Immature natural killer cell (primary cell): ENCODE results near the gene ABCC3. TPM values are rescaled to one million over a fixed set of nuclear protein-coding genes. Genes with fewer than 3 reads are reported as not detected.

Experiments
- DNase-seq, 3 donors: peaks; one replicate each; pipeline ENCODE4 v3.0.0; 2022; ENCODE audit warnings: mixed read lengths in 1 of 3
- H3K27ac Mint-ChIP-seq, 6 donors: one replicate each; pipeline ENCODE4 v1.8.0; 2020; ENCODE audit warnings: mixed read lengths in 6 of 6, mild to moderate bottlenecking in 5 of 6, inconsistent platforms in 4 of 6, moderate library complexity in 3 of 6
- H3K27me3 Mint-ChIP-seq, 3 donors: one replicate each; pipeline ENCODE4 v1.8.0; 2020 to 2021; ENCODE audit warnings: low read depth in 3 of 3, mild to moderate bottlenecking in 3 of 3, mixed read lengths in 3 of 3, moderate library complexity in 3 of 3, inconsistent platforms in 1 of 3
- H3K36me3 Mint-ChIP-seq, 3 donors: one replicate each; pipeline ENCODE4 v1.8.0; 2020; ENCODE audit warnings: mixed read lengths in 3 of 3, inconsistent platforms in 2 of 3, mild to moderate bottlenecking in 2 of 3
- H3K4me1 Mint-ChIP-seq, 2 donors: one replicate each; pipeline ENCODE4 v1.8.0; 2020; ENCODE audit warnings: inconsistent platforms in 2 of 2, mild to moderate bottlenecking in 2 of 2, mixed read lengths in 2 of 2, moderate library complexity in 1 of 2
- H3K4me3 Mint-ChIP-seq, 5 donors: one replicate each; pipeline ENCODE4 v1.8.0; 2020; ENCODE audit warnings: mild to moderate bottlenecking in 5 of 5, mixed read lengths in 5 of 5, inconsistent platforms in 3 of 5, moderate library complexity in 3 of 5
- H3K9me3 Mint-ChIP-seq, 6 donors: one replicate each; pipeline ENCODE4 v1.8.0; 2020; ENCODE audit warnings: mild to moderate bottlenecking in 6 of 6, mixed read lengths in 6 of 6, inconsistent platforms in 4 of 6, moderate library complexity in 3 of 6
- polyA plus RNA-seq, 3 donors: library from polyadenylated mRNA; unstranded; fragments of 300-500 nt; fragmentation: Illumina TruSeq; gene quantifications; one replicate each; pipeline ENCODE4 v1.2.3, GENCODE V29; 2021

The ABCC3 gene
- polyA plus RNA-seq, 3 donors from 2014 or later, result 0.52 to 1.2 TPM; not detected in 1

- no peak overlapping the region for H3K27ac Mint-ChIP-seq
- H3K27me3 Mint-ChIP-seq, result peaks cover 0 to 3% (median 2%) of the 10 kb centered on the region in 3 donors
Observed at GRCh38 chr17:50657054-50657453, 22.4 kb downstream of the ABCC3 start.

GRCh38 chr17:50657627-50658026 is 22.9 kb downstream of the ABCC3 start:
- Mint-ChIP-seq H3K36me3 (no peaks in the 10 kb centered on the region), H3K4me1 (no peaks in the 10 kb centered on the region), H3K4me3 (no peak overlapping the region), H3K9me3 (no peaks in the 10 kb centered on the region), H3K27ac (no peak overlapping the region), H3K27me3 (peaks cover 2 to 3% (median 3%) of the 10 kb centered on the region in 3 donors)
- no peak for DNase-seq

More at GRCh38 chr17:50657054-50657453, 22.4 kb downstream of the ABCC3 start:
- no peak for DNase-seq
- Mint-ChIP-seq H3K9me3 (no peaks in the 10 kb centered on the region), H3K36me3 (no peaks in the 10 kb centered on the region), H3K4me3 (no peak overlapping the region), H3K4me1 (no peaks in the 10 kb centered on the region)

GRCh38 chr17:50658616-50659015 is 23.9 kb downstream of the ABCC3 start:
- no peak overlapping the region for H3K4me3 Mint-ChIP-seq
- DNase-seq, result no peak
- no peaks in the 10 kb centered on the region for H3K36me3 Mint-ChIP-seq
- no peaks in the 10 kb centered on the region for H3K4me1 Mint-ChIP-seq
- H3K9me3 Mint-ChIP-seq, result no peaks in the 10 kb centered on the region
- H3K27ac Mint-ChIP-seq, result no peak overlapping the region
- H3K27me3 Mint-ChIP-seq, result peaks cover 2 to 4% (median 3%) of the 10 kb centered on the region in 3 donors

GRCh38 chr17:50659179-50659578 is 24.5 kb downstream of the ABCC3 start:
- Mint-ChIP-seq H3K4me3 (no peak overlapping the region), H3K4me1 (no peaks in the 10 kb centered on the region), H3K36me3 (no peaks in the 10 kb centered on the region), H3K27me3 (peaks cover 2 to 4% (median 3%) of the 10 kb centered on the region in 3 donors), H3K9me3 (no peaks in the 10 kb centered on the region), H3K27ac (no peak overlapping the region)
- no peak for DNase-seq

GRCh38 chr17:50660042-50660886 is 25.6 kb downstream of the ABCC3 start:
- H3K27me3 Mint-ChIP-seq, result peaks cover 2 to 4% (median 3%) of the 10 kb centered on the region in 3 donors
- DNase-seq, result no peak
- H3K9me3 Mint-ChIP-seq, result no peaks in the 10 kb centered on the region
- H3K36me3 Mint-ChIP-seq, result no peaks in the 10 kb centered on the region
- no peak overlapping the region for H3K27ac Mint-ChIP-seq
- H3K4me1 Mint-ChIP-seq, result no peaks in the 10 kb centered on the region
- H3K4me3 Mint-ChIP-seq, result no peak overlapping the region

- peaks cover 2 to 5% (median 3%) of the 10 kb centered on the region in 3 donors for H3K27me3 Mint-ChIP-seq
- no peak overlapping the region for H3K4me3 Mint-ChIP-seq
Observed at GRCh38 chr17:50660887-50661345, 26.2 kb downstream of the ABCC3 start.

GRCh38 chr17:50661348-50661747 is 26.7 kb downstream of the ABCC3 start:
- H3K4me3 Mint-ChIP-seq, result no peak overlapping the region
- no peaks in the 10 kb centered on the region for H3K36me3 Mint-ChIP-seq
- no peaks in the 10 kb centered on the region for H3K4me1 Mint-ChIP-seq
- H3K27me3 Mint-ChIP-seq, result peaks cover 2 to 6% (median 3%) of the 10 kb centered on the region in 3 donors
- no peak overlapping the region for H3K27ac Mint-ChIP-seq
- DNase-seq, result no peak
- no peaks in the 10 kb centered on the region for H3K9me3 Mint-ChIP-seq

More at GRCh38 chr17:50660887-50661345, 26.2 kb downstream of the ABCC3 start:
- H3K4me1 Mint-ChIP-seq, result no peaks in the 10 kb centered on the region
- no peaks in the 10 kb centered on the region for H3K36me3 Mint-ChIP-seq
- H3K27ac Mint-ChIP-seq, result no peak overlapping the region
- no peaks in the 10 kb centered on the region for H3K9me3 Mint-ChIP-seq
- no peak for DNase-seq

- H3K4me3 Mint-ChIP-seq, result no peak overlapping the region
- no peak overlapping the region for H3K27ac Mint-ChIP-seq
- peaks cover 2 to 6% (median 3%) of the 10 kb centered on the region in 3 donors for H3K27me3 Mint-ChIP-seq
- no peak for DNase-seq
- no peaks in the 10 kb centered on the region for H3K36me3 Mint-ChIP-seq
- H3K4me1 Mint-ChIP-seq, result no peaks in the 10 kb centered on the region
- H3K9me3 Mint-ChIP-seq, result no peaks in the 10 kb centered on the region
Observed at GRCh38 chr17:50661795-50662391, 27.2 kb downstream of the ABCC3 start.

- DNase-seq, result no peak
Observed at GRCh38 chr17:50662632-50663225, 28.0 kb downstream of the ABCC3 start.

GRCh38 chr17:50663812-50664374 is 29.2 kb downstream of the ABCC3 start:
- no peaks in the 10 kb centered on the region for H3K9me3 Mint-ChIP-seq

More at GRCh38 chr17:50662632-50663225, 28.0 kb downstream of the ABCC3 start:
- Mint-ChIP-seq H3K27ac (no peak overlapping the region), H3K27me3 (peaks cover 0 to 6% (median 3%) of the 10 kb centered on the region in 3 donors), H3K9me3 (no peaks in the 10 kb centered on the region), H3K36me3 (no peaks in the 10 kb centered on the region), H3K4me1 (no peaks in the 10 kb centered on the region), H3K4me3 (no peak overlapping the region)

GRCh38 chr17:50664788-50665458 is 30.2 kb downstream of the ABCC3 start:
- Mint-ChIP-seq H3K4me1 (no peaks in the 10 kb centered on the region), H3K4me3 (peak overlapping the region in 1 of 5 donors; percentile 25), H3K9me3 (no peaks in the 10 kb centered on the region), H3K27me3 (peaks cover 0 to 6% (median 3%) of the 10 kb centered on the region in 3 donors), H3K27ac (no peak overlapping the region), H3K36me3 (no peaks in the 10 kb centered on the region)
- no peak for DNase-seq

More at GRCh38 chr17:50663812-50664374, 29.2 kb downstream of the ABCC3 start:
- Mint-ChIP-seq H3K27me3 (peaks cover 0 to 6% (median 3%) of the 10 kb centered on the region in 3 donors), H3K27ac (no peak overlapping the region), H3K4me3 (no peak overlapping the region), H3K4me1 (no peaks in the 10 kb centered on the region), H3K36me3 (no peaks in the 10 kb centered on the region)
- no peak for DNase-seq

- Mint-ChIP-seq H3K4me1 (no peaks in the 10 kb centered on the region), H3K4me3 (no peak overlapping the region), H3K9me3 (no peaks in the 10 kb centered on the region), H3K36me3 (no peaks in the 10 kb centered on the region), H3K27ac (no peak overlapping the region), H3K27me3 (peaks cover 0 to 6% (median 3%) of the 10 kb centered on the region in 3 donors)
- no peak for DNase-seq
Observed at GRCh38 chr17:50665838-50666237, 31.2 kb downstream of the ABCC3 start.

GRCh38 chr17:50666316-50666715 is 31.6 kb downstream of the ABCC3 start:
- peaks cover 0 to 6% (median 3%) of the 10 kb centered on the region in 3 donors for H3K27me3 Mint-ChIP-seq
- DNase-seq, result no peak
- H3K4me3 Mint-ChIP-seq, result no peak overlapping the region
- no peaks in the 10 kb centered on the region for H3K36me3 Mint-ChIP-seq
- no peak overlapping the region for H3K27ac Mint-ChIP-seq
- no peaks in the 10 kb centered on the region for H3K9me3 Mint-ChIP-seq
- no peaks in the 10 kb centered on the region for H3K4me1 Mint-ChIP-seq
